Activated CD8-positive, alpha-beta T cell treated with anti-CD3 and anti-CD28 coated beads, Interleukin-2, amount 10 ng/mL, durations not matched to agents 7 days and 5 days (primary cell): ENCODE measurements around the gene NCKAP5. TPM values are rescaled to one million over a fixed set of nuclear protein-coding genes. Genes with fewer than 3 reads are reported as not detected.

Experiments
- ATAC-seq: fragments of 150-1000 bp; cut with Tn5 transposase; one replicate; pipeline ENCODE4 v1.10.0; 2021; ENCODE audit warnings: moderate library complexity
- CTCF ChIA-PET: fragments of 350-600 bp; sonication (Branson Sonifier 250); formaldehyde crosslinking; loops from one replicate; lab custom pipeline; 2021; ENCODE audit warnings: antibody characterized with exemption; lab: Charles Lee
- POLR2A ChIA-PET: fragments of 350-600 bp; sonication (Branson Sonifier 250); formaldehyde crosslinking; loops from one replicate; lab custom pipeline; 2021; ENCODE audit warnings: antibody characterized with exemption; lab: Charles Lee
- DNase-seq: peaks from one replicate; pipeline ENCODE4 v3.0.0-alpha.2; 2020
- H3K27ac Mint-ChIP-seq: one replicate; pipeline ENCODE4 v1.8.0; 2021; ENCODE audit warnings: mild to moderate bottlenecking, mixed read lengths
- H3K27me3 Mint-ChIP-seq: one replicate; pipeline ENCODE4 v1.8.0; 2021; ENCODE audit warnings: low read depth, mixed read lengths
- H3K36me3 Mint-ChIP-seq: one replicate; pipeline ENCODE4 v1.8.0; 2021; ENCODE audit warnings: low read depth, mixed read lengths
- H3K4me1 Mint-ChIP-seq: one replicate; pipeline ENCODE4 v1.8.0; 2021; ENCODE audit warnings: low read depth, mixed read lengths
- H3K4me3 Mint-ChIP-seq: one replicate; pipeline ENCODE4 v1.8.0; 2021; ENCODE audit warnings: mild to moderate bottlenecking, mixed read lengths
- H3K9me3 Mint-ChIP-seq: one replicate; pipeline ENCODE4 v1.8.0; 2022; ENCODE audit warnings: mixed read lengths; ENCODE audit not compliant: insufficient read depth
- total RNA-seq, 2 experiments: library from RNA; stranded (reverse); gene quantifications; one replicate each; pipeline ENCODE4 v1.2.3, GENCODE V29; 2021

The NCKAP5 gene
- total RNA-seq, 2 experiments from 2014 or later = not detected

DNA sequence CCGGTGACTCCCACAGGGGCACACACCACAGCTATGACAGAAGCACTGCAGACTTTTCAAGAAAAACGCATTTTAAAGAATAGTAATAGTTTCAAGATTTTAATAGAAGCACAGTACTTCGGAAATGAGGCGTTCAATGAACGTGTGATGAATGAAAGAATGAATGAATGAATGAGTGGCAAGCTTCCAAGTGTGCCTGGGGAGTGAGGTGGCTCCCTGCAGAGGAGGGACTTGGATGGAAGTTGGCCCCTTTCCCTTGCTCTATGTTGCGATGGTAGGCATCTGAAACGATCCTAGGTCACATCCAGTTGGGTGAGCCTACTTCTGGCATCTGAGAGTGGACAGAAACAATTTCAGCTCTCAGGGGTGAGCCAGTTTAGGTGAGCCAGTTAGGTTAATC is 65.6 kb downstream of the NCKAP5 start:
- Mint-ChIP-seq H3K27ac (no peak overlapping the region), H3K4me1 (no peaks in the 10 kb centered on the region), H3K9me3 (no peaks in the 10 kb centered on the region), H3K27me3 (no peaks in the 10 kb centered on the region), H3K4me3 (no peak overlapping the region), H3K36me3 (no peaks in the 10 kb centered on the region)
- POLR2A ChIA-PET = no interaction called here
- no peak for DNase-seq
- CTCF ChIA-PET = no interaction called here
- ATAC-seq = no peak

DNA sequence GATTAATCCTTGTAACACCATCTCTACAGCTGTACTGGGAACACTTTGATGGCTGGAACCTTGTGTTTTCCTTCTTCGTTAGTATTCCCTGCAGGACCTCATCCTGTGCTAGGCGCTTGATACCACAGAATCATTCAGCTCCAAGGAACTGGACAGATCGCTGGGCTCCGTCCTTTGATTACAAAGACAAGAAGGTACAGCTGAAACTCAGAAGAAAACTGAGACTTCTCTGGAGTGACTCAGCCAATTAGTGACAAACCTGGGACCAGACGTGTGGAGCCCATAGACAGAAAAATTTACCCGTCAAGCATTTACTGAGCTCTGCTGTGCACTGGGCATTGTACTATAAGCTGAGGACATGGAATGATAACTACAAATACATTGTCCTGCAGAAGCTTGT is 67.3 kb downstream of the NCKAP5 start:
- DNase-seq (no peak), ATAC-seq (no peak)
- Mint-ChIP-seq H3K9me3 (no peaks in the 10 kb centered on the region), H3K4me3 (no peak overlapping the region), H3K27me3 (no peaks in the 10 kb centered on the region), H3K36me3 (no peaks in the 10 kb centered on the region), H3K27ac (no peak overlapping the region), H3K4me1 (no peaks in the 10 kb centered on the region)
- CTCF ChIA-PET = no interaction called here
- POLR2A ChIA-PET = no interaction called here

DNA sequence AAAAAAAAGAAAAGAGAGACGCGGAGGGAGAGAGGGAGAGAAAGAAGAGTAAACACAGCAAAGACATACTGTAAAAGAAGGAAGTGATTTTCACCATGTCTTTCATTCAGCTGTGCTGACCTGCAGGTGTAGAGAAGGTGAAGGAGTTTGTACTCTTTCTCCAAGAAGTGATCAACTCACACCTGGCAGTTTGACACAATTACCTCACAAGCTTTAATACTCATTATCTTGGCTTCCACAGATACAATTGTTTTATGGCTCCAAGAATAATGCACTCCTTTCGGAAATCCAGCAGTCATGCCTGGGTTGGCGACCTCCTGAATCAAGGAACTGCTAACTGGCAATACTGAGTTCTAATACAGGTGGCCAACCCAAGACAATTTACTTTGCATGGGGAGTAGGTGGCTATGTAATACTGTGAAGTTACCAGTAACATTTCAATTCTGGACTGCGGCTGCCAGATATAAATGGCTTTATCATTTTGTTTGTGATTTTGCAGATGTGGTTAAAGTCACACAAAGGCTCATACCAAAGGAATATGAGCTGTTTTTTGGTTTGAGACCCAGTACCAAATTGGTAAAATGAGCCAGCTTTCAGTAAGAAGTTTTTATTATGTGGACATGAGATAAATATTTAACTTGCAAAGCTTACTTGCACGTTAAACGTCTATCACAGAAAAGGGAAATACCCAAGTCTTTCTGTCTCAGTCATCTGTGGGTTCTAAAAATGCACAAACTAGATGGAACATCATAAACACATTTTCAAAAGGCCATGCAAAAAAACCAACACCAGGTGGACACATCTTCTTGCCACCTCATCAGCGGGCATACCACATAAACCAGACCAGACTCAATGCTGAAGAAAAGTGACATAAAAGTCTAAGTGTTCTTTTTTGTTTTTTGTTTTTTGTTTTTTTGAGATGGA is 69.3 kb downstream of the NCKAP5 start:
- CTCF ChIA-PET = no interaction called here
- no peak overlapping the region for H3K4me3 Mint-ChIP-seq
- H3K4me1 Mint-ChIP-seq = no peaks in the 10 kb centered on the region
- H3K27me3 Mint-ChIP-seq = no peaks in the 10 kb centered on the region
- DNase-seq (no peak), ATAC-seq (no peak)
- POLR2A ChIA-PET = no interaction called here
- no peaks in the 10 kb centered on the region for H3K9me3 Mint-ChIP-seq
- no peak overlapping the region for H3K27ac Mint-ChIP-seq
- H3K36me3 Mint-ChIP-seq = no peaks in the 10 kb centered on the region

DNA sequence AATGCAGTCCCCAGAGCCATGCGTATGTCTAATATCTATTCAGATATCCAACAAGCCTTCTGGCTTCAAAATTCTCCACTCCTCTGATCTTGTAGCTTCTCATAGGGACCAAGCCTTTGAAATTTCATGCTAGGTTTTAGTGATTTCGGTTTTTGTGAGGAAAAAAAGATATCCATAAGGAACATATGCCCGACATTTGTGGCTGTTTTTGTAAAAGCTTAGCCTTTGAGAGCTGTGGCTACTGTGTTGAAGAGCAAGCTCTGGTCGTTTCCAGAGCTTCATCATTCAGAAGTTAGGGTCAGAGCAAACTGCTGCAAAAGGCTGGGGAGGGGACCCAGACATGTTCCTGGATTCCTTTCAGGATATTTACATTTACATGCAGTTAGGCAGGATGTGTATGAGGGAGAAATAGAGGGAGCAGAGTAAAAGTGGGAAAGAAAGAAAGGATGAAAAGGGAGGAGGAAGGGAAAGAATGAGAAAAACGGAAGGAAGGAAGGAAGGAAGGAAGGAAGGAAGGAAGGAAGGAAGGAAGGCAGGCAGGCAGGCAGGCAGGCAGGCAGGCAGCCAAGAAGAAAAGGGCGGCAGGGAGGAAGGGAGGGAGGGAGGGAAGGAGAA is 70.2 kb downstream of the NCKAP5 start:
- no peaks in the 10 kb centered on the region for H3K27me3 Mint-ChIP-seq
- ChIA-PET CTCF (no interaction called here), POLR2A (no interaction called here)
- H3K27ac Mint-ChIP-seq = no peak overlapping the region
- H3K4me3 Mint-ChIP-seq = no peak overlapping the region
- ATAC-seq (no peak), DNase-seq (no peak)
- no peaks in the 10 kb centered on the region for H3K9me3 Mint-ChIP-seq
- no peaks in the 10 kb centered on the region for H3K4me1 Mint-ChIP-seq
- H3K36me3 Mint-ChIP-seq = no peaks in the 10 kb centered on the region

DNA sequence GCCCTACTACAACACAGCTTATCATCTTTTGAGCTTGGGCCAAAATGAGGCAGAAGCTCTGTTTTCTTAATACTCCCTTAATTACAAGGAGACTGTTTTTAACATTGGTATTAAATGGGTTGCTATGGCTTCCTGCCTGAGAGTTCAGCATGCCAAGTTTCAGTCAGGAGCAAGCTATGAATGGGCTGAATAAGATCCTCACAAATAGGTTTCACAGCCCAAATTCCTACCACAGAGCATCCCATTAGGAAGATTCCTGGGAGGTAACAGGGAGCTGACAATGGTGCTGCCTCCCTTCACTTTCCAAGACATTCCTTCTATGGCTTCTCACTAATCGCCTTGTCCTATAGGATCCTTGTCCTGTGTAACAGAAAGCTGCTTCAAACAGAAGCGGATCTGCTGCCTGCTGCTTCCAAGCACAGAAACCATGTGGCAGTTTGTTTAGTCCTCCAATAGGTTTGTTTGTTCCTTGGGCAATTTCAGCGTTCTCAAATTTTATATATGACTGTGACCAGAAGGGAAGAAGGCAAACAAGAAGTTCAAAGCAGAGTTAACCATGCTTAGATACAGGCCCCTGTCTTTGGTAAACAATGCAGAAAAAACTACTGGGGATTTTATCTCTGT is 70.9 kb downstream of the NCKAP5 start:
- ChIA-PET CTCF (no interaction called here), POLR2A (no interaction called here)
- no peaks in the 10 kb centered on the region for H3K4me1 Mint-ChIP-seq
- DNase-seq = no peak
- no peak for ATAC-seq
- no peak overlapping the region for H3K27ac Mint-ChIP-seq
- H3K27me3 Mint-ChIP-seq = no peaks in the 10 kb centered on the region
- no peaks in the 10 kb centered on the region for H3K9me3 Mint-ChIP-seq
- no peak overlapping the region for H3K4me3 Mint-ChIP-seq
- H3K36me3 Mint-ChIP-seq = no peaks in the 10 kb centered on the region

DNA sequence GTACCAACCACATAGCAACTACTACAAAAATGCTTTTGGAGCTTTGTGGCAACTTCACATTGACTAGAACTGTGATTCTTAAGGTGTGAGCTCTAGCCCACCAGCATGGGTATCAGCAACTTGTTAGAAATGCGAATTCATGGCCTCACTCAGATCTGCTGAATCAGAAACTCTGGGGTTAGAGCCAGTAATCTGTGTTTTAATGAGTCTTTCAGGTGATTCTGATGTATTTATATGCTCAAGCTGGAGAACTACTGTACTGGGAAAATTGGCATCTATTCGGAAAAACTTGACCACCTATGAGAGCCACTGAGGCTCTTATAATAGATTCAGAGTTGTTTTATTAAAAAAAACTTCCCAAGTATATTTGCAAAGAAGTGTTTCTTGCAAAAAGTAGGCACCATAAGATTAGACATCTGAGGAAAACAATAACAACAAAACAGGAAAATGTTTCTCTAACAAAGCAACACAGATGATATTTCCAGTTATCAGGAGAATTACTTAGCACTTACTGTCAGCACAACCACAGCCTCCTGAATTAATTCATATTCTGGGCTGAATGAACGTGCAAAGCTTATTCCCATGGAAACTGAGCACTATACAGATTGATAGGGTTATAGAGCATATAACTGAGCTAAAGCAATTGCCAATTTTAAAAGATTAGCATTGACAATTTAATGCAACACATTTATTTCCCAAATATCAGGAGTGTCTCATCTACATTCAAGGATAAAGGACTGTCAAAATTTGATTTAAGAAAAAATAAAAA is 71.6 kb downstream of the NCKAP5 start:
- no peak overlapping the region for H3K4me3 Mint-ChIP-seq
- H3K27me3 Mint-ChIP-seq = no peaks in the 10 kb centered on the region
- ChIA-PET CTCF (no interaction called here), POLR2A (no interaction called here)
- DNase-seq (no peak), ATAC-seq (no peak)
- no peaks in the 10 kb centered on the region for H3K4me1 Mint-ChIP-seq
- no peaks in the 10 kb centered on the region for H3K9me3 Mint-ChIP-seq
- H3K36me3 Mint-ChIP-seq = no peaks in the 10 kb centered on the region
- H3K27ac Mint-ChIP-seq = no peak overlapping the region

DNA sequence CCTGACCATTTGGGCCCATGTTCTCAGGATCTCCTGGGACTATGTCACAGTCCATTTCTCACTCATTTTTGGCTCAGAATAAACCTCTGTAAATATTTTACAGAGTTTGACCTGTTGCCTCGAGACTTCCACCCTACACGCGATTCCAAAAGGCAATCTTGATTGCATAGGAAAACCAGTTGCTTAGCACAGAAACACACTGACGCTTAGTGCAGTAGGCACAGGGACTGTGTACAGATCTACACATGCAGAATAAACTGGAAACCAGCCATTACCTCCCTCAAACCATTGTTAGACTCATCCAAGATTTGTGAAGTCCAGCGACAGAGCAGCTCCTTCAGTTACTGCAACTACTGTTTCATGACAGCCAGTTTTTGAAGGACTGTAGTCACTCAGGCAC is 73.0 kb downstream of the NCKAP5 start:
- H3K9me3 Mint-ChIP-seq = no peaks in the 10 kb centered on the region
- no peak for ATAC-seq
- no peak for DNase-seq
- no peaks in the 10 kb centered on the region for H3K4me1 Mint-ChIP-seq
- H3K27ac Mint-ChIP-seq = no peak overlapping the region
- no peak overlapping the region for H3K4me3 Mint-ChIP-seq
- no peaks in the 10 kb centered on the region for H3K27me3 Mint-ChIP-seq
- no peaks in the 10 kb centered on the region for H3K36me3 Mint-ChIP-seq
- POLR2A ChIA-PET = no interaction called here
- CTCF ChIA-PET = no interaction called here

DNA sequence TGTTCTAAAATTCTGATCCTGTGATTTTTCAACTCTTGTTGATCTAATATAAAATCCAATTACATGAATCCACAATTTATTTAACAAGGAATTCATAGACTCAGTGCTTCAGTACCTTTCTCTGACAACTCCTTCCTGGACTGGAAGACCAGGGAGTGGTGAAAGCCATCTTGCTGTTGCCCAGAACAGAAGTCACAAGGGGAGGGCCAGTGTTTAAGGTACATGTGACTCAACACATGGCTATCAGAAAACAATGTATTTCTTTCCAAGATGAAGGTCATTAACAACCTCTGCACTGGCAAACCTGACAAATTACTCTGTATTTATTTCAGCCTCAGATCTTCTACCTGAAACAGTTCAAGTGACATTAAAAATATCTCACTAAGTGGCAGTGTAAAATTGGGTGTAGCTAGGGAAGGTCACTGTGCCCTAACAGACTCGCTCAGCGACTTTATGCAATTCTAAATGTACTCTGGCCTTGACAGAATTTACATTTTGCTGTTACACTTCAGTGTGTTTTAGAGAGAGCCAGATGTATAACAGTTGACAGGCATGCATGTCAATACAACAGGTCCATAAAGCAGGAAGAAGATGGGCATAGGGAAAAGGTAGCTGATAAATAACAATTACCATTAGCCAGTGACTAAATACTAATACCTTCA is 75.4 kb downstream of the NCKAP5 start:
- DNase-seq (no peak), ATAC-seq (no peak)
- POLR2A ChIA-PET = no interaction called here
- CTCF ChIA-PET = no interaction called here
- no peaks in the 10 kb centered on the region for H3K4me1 Mint-ChIP-seq
- no peaks in the 10 kb centered on the region for H3K36me3 Mint-ChIP-seq
- no peaks in the 10 kb centered on the region for H3K9me3 Mint-ChIP-seq
- H3K27ac Mint-ChIP-seq = no peak overlapping the region
- H3K27me3 Mint-ChIP-seq = no peaks in the 10 kb centered on the region
- H3K4me3 Mint-ChIP-seq = no peak overlapping the region

DNA sequence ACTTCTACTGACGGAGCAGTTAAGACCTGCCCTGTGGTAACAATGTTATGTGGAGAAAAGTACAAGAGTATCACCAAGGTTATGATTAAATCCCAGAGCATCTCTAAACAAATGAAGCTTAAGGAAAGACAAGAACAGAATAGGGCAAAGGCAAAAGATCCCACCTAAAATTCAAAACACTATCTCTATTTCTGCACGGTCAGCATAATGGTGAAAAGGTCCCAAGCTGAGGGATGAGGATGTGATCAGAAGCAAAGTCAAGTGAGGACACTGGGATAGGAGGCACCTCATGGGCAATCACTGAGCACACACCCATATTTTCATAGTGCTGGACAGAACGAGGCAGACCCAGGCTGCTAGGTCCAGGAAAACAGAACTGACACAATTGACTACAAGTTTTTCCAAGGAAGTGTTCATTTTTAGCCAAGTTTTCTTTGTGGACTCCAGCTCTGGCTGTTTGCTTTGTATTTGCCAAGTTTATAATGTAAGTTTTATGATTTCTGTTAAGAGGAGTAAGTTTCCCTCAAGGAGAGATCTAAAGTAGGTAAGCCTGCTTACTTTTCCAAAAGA is 77.8 kb downstream of the NCKAP5 start:
- CTCF ChIA-PET = no interaction called here
- Mint-ChIP-seq H3K36me3 (no peaks in the 10 kb centered on the region), H3K9me3 (no peaks in the 10 kb centered on the region), H3K4me3 (no peak overlapping the region), H3K4me1 (no peaks in the 10 kb centered on the region), H3K27me3 (no peaks in the 10 kb centered on the region), H3K27ac (no peak overlapping the region)
- POLR2A ChIA-PET = no interaction called here
- ATAC-seq (no peak), DNase-seq (no peak)

DNA sequence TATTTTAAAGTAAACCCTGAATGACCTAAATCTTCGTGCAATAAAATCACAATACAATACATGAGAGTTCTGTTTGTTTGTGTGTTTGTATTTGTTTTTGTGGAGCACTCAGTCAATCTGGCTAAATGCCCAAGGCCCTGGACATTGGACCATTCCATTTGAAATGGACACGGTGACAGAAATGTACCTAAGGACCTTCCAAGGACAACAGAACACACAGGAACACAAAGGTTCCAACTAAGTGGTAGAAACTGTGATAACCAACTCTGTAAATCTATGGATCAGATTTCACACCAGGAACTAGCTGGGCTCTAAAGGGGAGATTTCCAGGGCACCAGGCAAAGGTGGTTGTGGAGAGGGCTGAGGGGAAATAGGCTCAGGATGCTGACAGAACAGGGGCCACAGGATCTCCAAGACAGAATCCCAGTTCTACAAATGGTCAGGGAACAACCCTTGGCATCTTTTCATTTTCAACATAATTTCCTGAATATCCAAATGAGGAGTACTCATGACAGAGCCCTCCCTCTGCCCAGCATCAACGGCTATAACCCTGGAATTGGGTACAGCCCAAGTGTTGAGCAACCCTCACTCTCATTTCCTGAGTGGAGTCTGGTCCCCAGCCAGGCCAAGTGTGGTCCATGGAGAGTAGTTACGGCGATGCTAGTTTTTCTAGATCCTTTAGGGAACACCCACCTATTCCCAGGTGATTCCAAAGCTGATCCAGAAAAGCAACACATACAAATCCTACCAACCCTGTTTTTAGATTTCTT is 78.4 kb downstream of the NCKAP5 start:
- no peak for DNase-seq
- H3K9me3 Mint-ChIP-seq = no peaks in the 10 kb centered on the region
- ChIA-PET POLR2A (no interaction called here), CTCF (no interaction called here)
- no peaks in the 10 kb centered on the region for H3K27me3 Mint-ChIP-seq
- H3K4me3 Mint-ChIP-seq = no peak overlapping the region
- no peaks in the 10 kb centered on the region for H3K36me3 Mint-ChIP-seq
- H3K4me1 Mint-ChIP-seq = no peaks in the 10 kb centered on the region
- ATAC-seq = no peak
- H3K27ac Mint-ChIP-seq = no peak overlapping the region

DNA sequence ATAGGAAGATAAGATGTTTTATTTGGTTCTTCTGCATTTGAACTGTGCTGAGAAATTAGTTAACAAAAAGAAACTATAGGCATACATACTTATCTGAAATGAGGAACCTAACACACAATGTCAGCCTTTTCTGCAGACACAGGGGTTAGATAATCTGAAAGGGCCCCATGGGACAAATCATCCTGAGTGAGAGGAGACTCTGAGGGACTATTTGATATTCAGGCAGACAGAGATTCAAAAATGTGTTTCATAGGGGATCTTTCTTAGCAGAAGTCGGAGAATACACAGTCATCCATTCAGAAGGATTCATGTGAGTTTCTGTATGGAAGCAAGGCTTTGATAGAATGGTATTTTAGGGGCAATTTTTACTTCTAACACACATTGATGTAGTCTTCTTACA is 79.1 kb downstream of the NCKAP5 start:
- Mint-ChIP-seq H3K36me3 (no peaks in the 10 kb centered on the region), H3K4me1 (no peaks in the 10 kb centered on the region), H3K27ac (no peak overlapping the region), H3K9me3 (no peaks in the 10 kb centered on the region), H3K27me3 (no peaks in the 10 kb centered on the region), H3K4me3 (no peak overlapping the region)
- DNase-seq (no peak), ATAC-seq (no peak)
- ChIA-PET POLR2A (no interaction called here), CTCF (no interaction called here)
